Measurements from ENCODE around the gene NCK1. TPM values are rescaled to one million over a fixed set of nuclear protein-coding genes. Genes with fewer than 3 reads are reported as not detected.
"Not testable (repeated sequence)": the region's sequence is repeated elsewhere in the genome, so short reads cannot be mapped to it uniquely, and the experiment has no call there.

Gene NCK1
- total RNA-seq, 1 donor from 2014 or later, result 23.8 TPM

- Mint-ChIP-seq H3K4me1 (ENCODE audit: low read depth) (peaks cover 9% of the 10 kb centered on the region), H3K36me3 (ENCODE audit: insufficient read depth) (peaks cover 17% of the 10 kb centered on the region), H3K27me3 (no peaks in the 10 kb centered on the region), H3K4me3 (ENCODE audit: low read depth) (no peak overlapping the region), H3K27ac (no peak overlapping the region), H3K9me3 (ENCODE audit: low read depth) (peaks cover 12% of the 10 kb centered on the region)
- TF ChIP-seq, protein P1, sequence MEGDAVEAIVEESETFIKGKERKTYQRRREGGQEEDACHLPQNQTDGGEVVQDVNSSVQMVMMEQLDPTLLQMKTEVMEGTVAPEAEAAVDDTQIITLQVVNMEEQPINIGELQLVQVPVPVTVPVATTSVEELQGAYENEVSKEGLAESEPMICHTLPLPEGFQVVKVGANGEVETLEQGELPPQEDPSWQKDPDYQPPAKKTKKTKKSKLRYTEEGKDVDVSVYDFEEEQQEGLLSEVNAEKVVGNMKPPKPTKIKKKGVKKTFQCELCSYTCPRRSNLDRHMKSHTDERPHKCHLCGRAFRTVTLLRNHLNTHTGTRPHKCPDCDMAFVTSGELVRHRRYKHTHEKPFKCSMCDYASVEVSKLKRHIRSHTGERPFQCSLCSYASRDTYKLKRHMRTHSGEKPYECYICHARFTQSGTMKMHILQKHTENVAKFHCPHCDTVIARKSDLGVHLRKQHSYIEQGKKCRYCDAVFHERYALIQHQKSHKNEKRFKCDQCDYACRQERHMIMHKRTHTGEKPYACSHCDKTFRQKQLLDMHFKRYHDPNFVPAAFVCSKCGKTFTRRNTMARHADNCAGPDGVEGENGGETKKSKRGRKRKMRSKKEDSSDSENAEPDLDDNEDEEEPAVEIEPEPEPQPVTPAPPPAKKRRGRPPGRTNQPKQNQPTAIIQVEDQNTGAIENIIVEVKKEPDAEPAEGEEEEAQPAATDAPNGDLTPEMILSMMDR (IDR thresholded peaks at IDR 0.05; ENCODE audit: unreplicated experiment), result no peak
- DNase-seq (ENCODE audit: low spot score, unreplicated experiment), result no peak
These were observed 23.6 kb downstream of the NCK1 start for GRCh38 chr3:136885357-136886213.

- DNase-seq (ENCODE audit: low spot score, unreplicated experiment), result no peak
- H3K36me3 Mint-ChIP-seq (ENCODE audit: insufficient read depth), result peaks cover 24% of the 10 kb centered on the region
- H3K4me1 Mint-ChIP-seq (ENCODE audit: low read depth), result peaks cover 18% of the 10 kb centered on the region
- H3K9me3 Mint-ChIP-seq (ENCODE audit: low read depth), result peaks cover 21% of the 10 kb centered on the region
- H3K27ac Mint-ChIP-seq, result no peak overlapping the region
- TF ChIP-seq, protein P1 (IDR thresholded peaks at IDR 0.05; ENCODE audit: unreplicated experiment), result no peak
- H3K27me3 Mint-ChIP-seq, result no peaks in the 10 kb centered on the region
- no peak overlapping the region for H3K4me3 Mint-ChIP-seq (ENCODE audit: low read depth)
These were observed 27.9 kb downstream of the NCK1 start for GRCh38 chr3:136889947-136890346.

GRCh38 chr3:136891934-136892855 is 30.2 kb downstream of the NCK1 start:
- DNase-seq (ENCODE audit: low spot score, unreplicated experiment), result no peak
- TF ChIP-seq, protein P1 (IDR thresholded peaks at IDR 0.05; ENCODE audit: unreplicated experiment), result no peak
- Mint-ChIP-seq H3K27me3 (no peaks in the 10 kb centered on the region), H3K36me3 (ENCODE audit: insufficient read depth) (peaks cover 24% of the 10 kb centered on the region), H3K27ac (peak overlapping the region; percentile 80), H3K9me3 (ENCODE audit: low read depth) (peaks cover 21% of the 10 kb centered on the region), H3K4me1 (ENCODE audit: low read depth) (peaks cover 17% of the 10 kb centered on the region), H3K4me3 (ENCODE audit: low read depth) (no peak overlapping the region)

- Mint-ChIP-seq H3K36me3 (ENCODE audit: insufficient read depth) (peaks cover 17% of the 10 kb centered on the region), H3K27me3 (no peaks in the 10 kb centered on the region), H3K9me3 (ENCODE audit: low read depth) (peaks cover 17% of the 10 kb centered on the region), H3K4me3 (ENCODE audit: low read depth) (no peak overlapping the region), H3K4me1 (ENCODE audit: low read depth) (peaks cover 17% of the 10 kb centered on the region), H3K27ac (peak overlapping the region; percentile 70)
- TF ChIP-seq, protein P1 (IDR thresholded peaks at IDR 0.05; ENCODE audit: unreplicated experiment), result no peak
- DNase-seq (ENCODE audit: low spot score, unreplicated experiment), result no peak
These were observed 31.9 kb downstream of the NCK1 start for GRCh38 chr3:136893848-136894443.

DNA sequence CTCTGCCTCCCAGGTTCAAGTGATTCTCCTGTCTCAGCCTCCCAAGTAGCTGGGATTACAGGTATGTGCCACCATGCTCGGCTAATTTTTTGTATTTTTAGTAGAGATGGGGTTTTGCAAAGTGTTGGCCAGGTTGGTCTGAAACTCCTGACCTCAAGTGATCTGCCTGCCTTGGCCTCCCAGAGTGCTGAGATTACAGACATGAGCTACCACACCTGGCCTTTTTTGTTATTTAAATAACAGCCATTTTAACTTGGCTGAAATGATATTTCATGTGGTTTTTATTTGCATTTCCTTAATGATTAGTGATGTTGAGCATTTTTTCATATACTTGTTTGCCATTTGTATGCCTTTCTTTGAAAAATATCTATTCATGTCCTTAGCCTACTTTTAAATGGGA is 35.2 kb downstream of the NCK1 start:
- not testable (repeated sequence) for H3K27me3 Mint-ChIP-seq; H3K4me3 Mint-ChIP-seq (ENCODE audit: low read depth); DNase-seq (ENCODE audit: low spot score, unreplicated experiment); H3K27ac Mint-ChIP-seq
- H3K4me1 Mint-ChIP-seq (ENCODE audit: low read depth), result peaks cover 32% of the 10 kb centered on the region
- peaks cover 23% of the 10 kb centered on the region for H3K9me3 Mint-ChIP-seq (ENCODE audit: low read depth)
- peaks cover 13% of the 10 kb centered on the region for H3K36me3 Mint-ChIP-seq (ENCODE audit: insufficient read depth)
